ENCODE measurements around the gene VHLL. TPM values are rescaled to one million over a fixed set of nuclear protein-coding genes. Genes with fewer than 3 reads are reported as not detected.
A peak's percentile ranks its signal among the peaks of the same experiment; 100 is the strongest.

The VHLL gene
- total RNA-seq, 2 donors from 2014 or later: not detected

GRCh38 chr1:156295391-156295947 is 3.6 kb downstream of the VHLL start, which contains the start of gene GLMP:
GLMP (minus strand) TSS chr1:156295679; CDS start chr1:156295645, 34 bp downstream.
- DNase-seq (peak; percentile 76), ATAC-seq (peak; percentile 48 to 51)
- intact Hi-C loops (cut with DNase I): no loop called here

DNA sequence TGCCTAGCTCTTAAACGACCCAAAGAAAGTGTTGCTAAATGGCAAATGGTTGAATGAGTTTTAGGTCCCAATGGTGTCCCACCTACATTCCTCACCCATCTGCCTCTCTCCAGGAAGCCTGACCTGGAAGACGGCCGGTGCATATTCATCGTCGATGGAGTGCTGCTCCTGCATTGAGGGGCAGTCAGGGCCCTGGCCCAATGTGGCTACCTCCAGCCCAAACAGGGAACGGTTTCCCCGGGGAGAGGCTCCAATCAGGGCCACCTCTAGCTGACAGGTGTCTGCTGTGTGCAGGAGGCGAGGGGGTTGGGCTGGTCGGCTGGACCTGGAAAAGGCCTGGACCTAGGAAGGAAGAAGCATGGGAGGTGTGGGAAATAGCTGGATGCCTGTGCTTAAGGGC is 5.2 kb downstream of the VHLL start:
- intact Hi-C loops (cut with DNase I): no loop called here
- DNase-seq: no peak
- no peak for ATAC-seq

- ATAC-seq (no peak), DNase-seq (no peak)
- intact Hi-C loops (cut with DNase I): no loop called here
Measured at GRCh38 chr1:156293098-156293434, 6.0 kb downstream of the VHLL start.

- ATAC-seq: peak; percentile 94 to 97
- intact Hi-C loops (cut with DNase I): no loop called here
Measured at GRCh38 chr1:156291226-156292061, 7.7 kb downstream of the VHLL start.

DNA sequence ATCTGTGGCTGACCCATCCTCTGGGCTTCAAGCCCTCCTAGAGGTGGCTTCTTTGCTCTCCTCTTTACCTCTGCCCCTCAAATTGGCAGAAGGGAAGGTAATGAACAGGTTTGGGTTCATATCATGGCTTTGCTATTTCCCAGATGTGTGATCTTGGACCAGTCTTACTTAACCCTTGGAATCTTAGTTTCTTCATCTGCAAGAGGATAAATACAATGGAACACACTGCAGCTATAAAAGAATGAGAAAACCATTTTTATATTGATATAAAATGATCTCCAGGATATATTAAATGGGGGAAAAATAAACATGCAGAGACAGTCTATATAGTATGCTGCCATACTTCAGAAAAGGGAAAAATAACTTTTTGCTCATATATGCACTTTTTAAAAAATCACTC is 9.2 kb downstream of the VHLL start:
- no peak for ATAC-seq

More at GRCh38 chr1:156291226-156292061, 7.7 kb downstream of the VHLL start:
- peak; percentile 94 for DNase-seq

GRCh38 chr1:156286061-156286460 is 13.0 kb downstream of the VHLL start:
- intact Hi-C loops (cut with DNase I): no loop called here
- no peak for ATAC-seq
- no peak for DNase-seq

More for the DNA sequence above, 9.2 kb downstream of the VHLL start:
- intact Hi-C loops (cut with DNase I): no loop called here
- DNase-seq: no peak

DNA sequence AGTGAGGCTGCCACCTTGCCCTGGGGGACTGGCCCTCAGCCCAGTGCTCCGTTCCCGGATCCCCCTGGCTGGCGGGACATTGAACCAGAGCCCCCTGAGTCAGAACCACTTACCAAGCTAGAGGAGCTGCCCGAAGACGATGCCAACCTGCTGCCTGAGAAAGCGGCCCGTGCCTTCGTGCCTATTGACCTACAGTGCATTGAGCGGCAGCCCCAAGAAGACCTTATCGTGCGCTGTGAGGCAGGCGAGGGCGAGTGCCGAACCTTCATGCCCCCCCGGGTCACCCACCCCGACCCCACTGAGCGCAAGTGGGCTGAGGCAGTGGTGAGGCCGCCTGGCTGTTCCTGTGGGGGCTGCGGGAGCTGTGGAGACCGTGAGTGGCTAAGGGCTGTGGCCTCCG is 13.7 kb downstream of the VHLL start:
- no peak for ATAC-seq
- intact Hi-C loops (cut with DNase I): no loop called here
- no peak for DNase-seq

- intact Hi-C loops (cut with DNase I): no loop called here
- ATAC-seq (no peak), DNase-seq (no peak)
Measured at GRCh38 chr1:156284757-156285156, 14.3 kb downstream of the VHLL start.

DNA sequence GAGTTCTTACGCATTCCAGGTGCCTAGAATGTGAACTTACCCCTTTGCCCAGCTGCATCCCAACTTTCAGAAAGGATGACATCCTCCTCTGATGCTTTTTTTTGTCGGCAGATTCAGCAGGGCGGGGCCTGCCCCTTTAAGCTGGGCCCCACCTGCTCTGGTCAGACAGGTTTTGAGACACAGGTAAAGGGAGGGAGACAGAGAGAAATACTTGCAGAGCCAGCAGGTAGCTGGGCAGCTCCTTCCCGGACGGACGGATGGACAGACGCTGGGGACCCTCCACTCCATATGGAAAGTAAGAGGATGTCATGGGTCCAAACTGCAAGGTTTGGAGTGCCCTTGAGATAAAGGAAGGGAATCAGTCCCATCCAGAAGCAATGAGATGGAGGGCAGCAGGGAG is 15.0 kb downstream of the VHLL start, which contains the start of gene TMEM79:
Gene TMEM79, plus strand, starts transcription at position 214 of the 400 bp plus-strand sequence. CDS start 902 bp downstream, outside the sequence.
- intact Hi-C loops (cut with DNase I): no loop called here
- DNase-seq (no peak), ATAC-seq (no peak)

DNA sequence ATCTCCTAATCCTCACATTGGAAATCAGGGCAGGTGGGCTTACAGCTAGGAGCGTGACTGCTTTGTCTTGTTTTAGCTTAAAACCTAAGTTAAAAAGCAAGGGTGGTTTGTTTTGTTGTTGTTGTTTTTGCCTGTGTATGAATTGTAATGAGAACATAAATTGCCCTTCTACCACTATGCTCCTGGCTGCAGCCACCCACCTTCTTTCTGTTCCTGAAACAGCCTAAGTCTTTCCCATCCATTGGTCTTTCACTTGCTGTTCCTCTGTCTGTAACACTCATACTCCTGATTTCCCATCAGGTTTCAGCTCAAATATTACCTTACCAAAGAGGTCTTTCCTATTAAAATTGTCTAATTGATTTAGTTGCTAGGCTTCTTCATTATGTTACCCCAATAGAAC is 15.6 kb downstream of the VHLL start:
- intact Hi-C loops (cut with DNase I): no loop called here
- DNase-seq: no peak
- no peak for ATAC-seq

- DNase-seq (peak; percentile 97), ATAC-seq (peak; percentile 93 to 95)
- intact Hi-C loops (cut with DNase I): no loop called here
Measured at GRCh38 chr1:156282479-156283222, 16.5 kb downstream of the VHLL start, which contains the start of gene SMG5. SMG5 (minus strand) TSS chr1:156282825; CDS start chr1:156282680, 145 bp downstream.

DNA sequence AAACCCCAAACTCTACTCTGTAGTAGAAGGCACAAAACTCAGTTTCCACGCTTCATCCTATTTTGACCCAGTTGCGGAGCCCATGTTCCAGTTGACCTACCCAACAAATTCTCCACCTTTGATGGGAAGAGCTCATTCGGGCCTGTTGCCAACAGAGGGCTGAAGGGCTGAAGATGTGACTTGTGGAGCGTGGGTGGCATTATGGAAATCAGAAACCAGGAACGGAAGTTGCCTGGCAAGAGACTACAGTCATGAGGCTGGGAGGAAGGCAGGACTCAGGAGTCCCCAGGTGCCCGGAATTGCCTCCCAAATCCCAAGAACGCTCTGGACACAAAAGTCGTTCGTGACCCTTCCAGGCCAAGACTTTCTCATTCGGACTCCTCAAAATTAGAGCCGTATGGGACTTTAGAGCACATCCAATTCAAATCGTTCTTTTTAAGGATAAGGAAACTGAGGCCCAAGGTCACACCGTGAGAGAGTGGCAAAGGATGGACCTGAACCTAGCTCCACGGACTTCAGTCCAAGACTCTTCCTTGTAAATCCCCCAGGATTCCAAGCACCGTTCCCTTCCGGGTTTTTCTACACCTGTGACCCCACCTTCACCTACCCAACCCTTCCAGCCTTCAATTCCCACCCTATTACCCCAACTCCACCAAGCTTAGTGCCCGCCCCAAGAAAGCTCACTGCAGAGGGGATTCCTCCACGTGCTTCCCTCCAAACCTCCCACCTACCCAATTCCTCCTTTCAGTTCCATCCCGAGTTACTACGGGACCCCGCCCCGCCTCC is 17.2 kb downstream of the VHLL start:
- intact Hi-C loops (cut with DNase I): no loop called here
- peak; percentile 0 to 13 for ATAC-seq
- peak; percentile 42 for DNase-seq

- ATAC-seq (peak; percentile 72 to 84), DNase-seq (peak; percentile 74)
- intact Hi-C loops (cut with DNase I): no loop called here
Measured at GRCh38 chr1:156281281-156281680, 17.8 kb downstream of the VHLL start.

- no peak for ATAC-seq
- intact Hi-C loops (cut with DNase I): no loop called here
- DNase-seq: no peak
Measured at GRCh38 chr1:156279837-156280236, 19.3 kb downstream of the VHLL start.

DNA sequence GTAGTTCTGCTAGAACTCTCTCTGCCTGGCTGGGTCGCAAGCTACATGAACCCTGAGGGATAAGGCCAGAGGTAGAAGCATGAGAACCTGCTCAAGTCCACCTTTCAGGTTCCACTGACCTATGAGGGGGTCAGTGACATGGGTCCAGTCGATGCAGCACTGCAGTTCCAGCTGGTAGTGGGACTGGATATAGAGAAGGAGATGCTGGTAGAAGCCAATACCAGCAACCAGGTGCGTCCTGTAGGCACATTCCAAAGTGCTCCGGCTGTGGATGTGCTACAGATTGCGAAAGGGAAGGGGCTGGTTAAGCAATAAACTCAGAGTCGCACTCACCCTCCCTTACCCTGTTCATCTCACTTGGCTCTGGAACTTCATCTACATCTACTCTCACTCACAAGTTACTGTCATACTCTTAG is 22.1 kb downstream of the VHLL start:
- intact Hi-C loops (cut with DNase I): no loop called here
- ATAC-seq (no peak), DNase-seq (no peak)

DNA sequence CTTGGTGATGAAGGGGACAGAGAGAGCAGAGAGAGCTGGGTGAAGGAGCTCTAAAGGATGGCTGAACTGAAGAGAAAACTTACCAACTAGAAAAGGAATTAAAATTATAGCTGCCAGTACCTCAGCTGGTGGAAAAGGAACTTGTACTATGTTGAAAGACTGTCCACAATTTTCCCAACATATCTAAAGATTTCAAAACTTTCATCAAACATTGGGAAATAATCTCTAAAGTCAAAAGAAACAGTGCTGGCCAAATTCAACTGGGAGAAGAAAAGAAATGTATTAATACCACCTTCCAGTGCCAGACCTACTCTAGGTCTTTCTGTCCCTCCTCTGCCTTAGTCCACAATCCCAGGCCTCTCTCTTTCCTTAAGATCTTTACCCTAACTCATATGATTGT is 22.6 kb downstream of the VHLL start:
- intact Hi-C loops (cut with DNase I): no loop called here
- ATAC-seq: no peak

GRCh38 chr1:156270314-156270713 is 28.8 kb downstream of the VHLL start:
- DNase-seq (no peak), ATAC-seq (no peak)
- intact Hi-C loops (cut with DNase I): no loop called here

More for the DNA sequence above, 22.6 kb downstream of the VHLL start:
- DNase-seq: no peak

DNA sequence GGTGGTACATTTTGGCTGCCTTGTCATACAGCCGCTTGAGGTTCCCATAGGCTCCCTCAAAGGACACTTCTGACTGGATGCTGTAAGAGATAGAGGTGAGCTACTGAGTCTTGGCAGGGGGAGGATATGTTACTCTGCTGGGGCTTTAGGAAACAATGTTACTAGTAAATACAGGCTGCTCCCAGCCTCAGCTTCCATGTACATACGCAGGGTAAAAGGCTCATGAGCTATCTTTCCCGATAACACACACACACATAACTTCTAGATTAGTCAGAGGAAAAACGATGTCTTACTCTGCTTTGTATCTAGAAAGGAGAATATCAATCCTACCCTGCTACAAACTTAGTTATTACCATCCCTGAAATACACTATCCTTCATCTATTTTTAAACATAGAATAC is 30.8 kb downstream of the VHLL start:
- DNase-seq: no peak
- intact Hi-C loops (cut with DNase I): no loop called here
- no peak for ATAC-seq

DNA sequence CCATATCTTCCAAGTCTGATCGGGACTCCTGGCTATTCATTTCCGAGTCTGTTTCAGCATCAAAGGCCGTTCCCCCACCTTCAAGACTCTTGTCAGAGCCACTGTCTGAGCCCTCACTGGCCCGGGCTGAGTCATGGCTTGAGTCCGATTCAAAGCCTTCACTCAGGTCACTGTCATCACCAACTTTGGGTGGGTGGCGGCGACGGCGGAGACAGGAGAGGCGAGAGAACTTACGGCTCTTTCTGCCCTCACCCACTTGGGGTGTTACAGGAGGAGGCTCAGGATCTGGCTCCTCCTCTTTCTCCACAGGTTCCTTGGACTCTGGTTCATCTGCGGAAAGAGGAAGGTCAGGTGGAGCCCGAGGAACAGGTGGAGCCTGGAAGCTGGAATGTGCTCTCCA is 33.1 kb downstream of the VHLL start:
- DNase-seq (no peak), ATAC-seq (peak in 1 of 2 donors; percentile 33)
- intact Hi-C loops (cut with DNase I): no loop called here
